ENCODE data around the gene SEC14L6.

- TF ChIP-seq, protein P1, sequence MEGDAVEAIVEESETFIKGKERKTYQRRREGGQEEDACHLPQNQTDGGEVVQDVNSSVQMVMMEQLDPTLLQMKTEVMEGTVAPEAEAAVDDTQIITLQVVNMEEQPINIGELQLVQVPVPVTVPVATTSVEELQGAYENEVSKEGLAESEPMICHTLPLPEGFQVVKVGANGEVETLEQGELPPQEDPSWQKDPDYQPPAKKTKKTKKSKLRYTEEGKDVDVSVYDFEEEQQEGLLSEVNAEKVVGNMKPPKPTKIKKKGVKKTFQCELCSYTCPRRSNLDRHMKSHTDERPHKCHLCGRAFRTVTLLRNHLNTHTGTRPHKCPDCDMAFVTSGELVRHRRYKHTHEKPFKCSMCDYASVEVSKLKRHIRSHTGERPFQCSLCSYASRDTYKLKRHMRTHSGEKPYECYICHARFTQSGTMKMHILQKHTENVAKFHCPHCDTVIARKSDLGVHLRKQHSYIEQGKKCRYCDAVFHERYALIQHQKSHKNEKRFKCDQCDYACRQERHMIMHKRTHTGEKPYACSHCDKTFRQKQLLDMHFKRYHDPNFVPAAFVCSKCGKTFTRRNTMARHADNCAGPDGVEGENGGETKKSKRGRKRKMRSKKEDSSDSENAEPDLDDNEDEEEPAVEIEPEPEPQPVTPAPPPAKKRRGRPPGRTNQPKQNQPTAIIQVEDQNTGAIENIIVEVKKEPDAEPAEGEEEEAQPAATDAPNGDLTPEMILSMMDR (IDR thresholded peaks at IDR 0.05) = no peak
- TF ChIP-seq POLR2A (IDR thresholded peaks at IDR 0.05) (no peak), EP300 (IDR thresholded peaks at IDR 0.05) (no peak)
Observed at GRCh38 chr22:30511911-30512310, 34.6 kb downstream of the SEC14L6 start.
